ENCODE results near the gene CMC2. TPM values are rescaled to one million over a fixed set of nuclear protein-coding genes. Genes with fewer than 3 reads are reported as not detected.
A peak's percentile ranks its signal among the peaks of the same experiment; 100 is the strongest.

The CMC2 gene
- total RNA-seq, 4 donors from 2014 or later: 29.7 to 78.1 (median 41.9) TPM

GRCh38 chr16:80962879-80963278 lies 43.8 kb downstream of the CMC2 start:
- Histone ChIP-seq H3K4me3 (no peak overlapping the region), H3K27me3 (no peaks in the 10 kb centered on the region), H3K9me3 (peaks cover 0 to 27% (median 13%) of the 10 kb centered on the region in 4 donors), H3K4me1 (no peaks in the 10 kb centered on the region), H3K27ac (replicated peaks in 1 of 4) (no peak overlapping the region), H3K36me3 (no peaks in the 10 kb centered on the region)
- DNase-seq (ENCODE audit: extremely low spot score): no peak
- WGBS: 77% methylated on average over 2 of the region's 2 CpGs
- TF ChIP-seq POLR2AphosphoS5 (IDR thresholded peaks at IDR 0.05): no peak
- no peak for TF ChIP-seq POLR2A (IDR thresholded peaks at IDR 0.05; ENCODE audit: low read depth)
- no peak for TF ChIP-seq CTCF (IDR thresholded peaks at IDR 0.05)
- no peak for TF ChIP-seq EP300 (IDR thresholded peaks at IDR 0.05)
- intact Hi-C loops (cut with DNase I): no loop called here

- H3K4me1 ChIP-seq: no peaks in the 10 kb centered on the region
- TF ChIP-seq POLR2AphosphoS5 (IDR thresholded peaks at IDR 0.05) (no peak), CTCF (IDR thresholded peaks at IDR 0.05) (no peak)
- DNase-seq (ENCODE audit: extremely low spot score): no peak
- no peak overlapping the region for H3K4me3 ChIP-seq
- H3K27ac ChIP-seq (replicated peaks in 1 of 4): no peak overlapping the region
- no peaks in the 10 kb centered on the region for H3K27me3 ChIP-seq
- H3K9me3 ChIP-seq: peaks cover 0 to 41% (median 20%) of the 10 kb centered on the region in 4 donors
- no peaks in the 10 kb centered on the region for H3K36me3 ChIP-seq
- intact Hi-C loops (cut with DNase I): no loop called here
These were observed 48.4 kb downstream of the CMC2 start for GRCh38 chr16:80958284-80958683.

DNA sequence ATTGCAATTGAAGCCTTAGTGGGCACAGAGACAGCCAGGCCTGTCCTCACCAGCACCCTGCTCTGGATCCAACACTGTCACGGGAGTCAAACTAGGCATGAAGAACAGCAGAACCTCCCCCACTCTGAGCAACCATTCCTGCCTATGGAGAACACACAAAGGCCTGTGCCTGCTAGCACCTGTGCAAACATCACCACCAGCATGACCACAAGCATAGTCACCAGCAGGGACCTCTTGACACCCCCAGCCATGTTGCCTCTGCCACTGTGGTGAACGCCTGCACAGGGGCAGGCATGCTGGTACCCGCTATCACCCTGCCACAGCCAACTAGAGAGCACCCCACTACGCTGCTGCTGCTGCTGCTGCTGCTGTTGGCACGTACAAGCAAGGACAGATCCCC lies 51.7 kb downstream of the CMC2 start:
- intact Hi-C loops (cut with DNase I): no loop called here
- peak; percentile 50 for DNase-seq (ENCODE audit: extremely low spot score)
- Histone ChIP-seq H3K27me3 (no peaks in the 10 kb centered on the region), H3K27ac (replicated peaks in 1 of 4) (no peak overlapping the region), H3K9me3 (peaks cover 0 to 33% (median 20%) of the 10 kb centered on the region in 4 donors), H3K4me3 (no peak overlapping the region), H3K4me1 (no peaks in the 10 kb centered on the region), H3K36me3 (no peaks in the 10 kb centered on the region)
- 88% methylated on average over 4 of the region's 5 CpGs for WGBS
- TF ChIP-seq EP300 (IDR thresholded peaks at IDR 0.05): no peak
- no peak for TF ChIP-seq CTCF (IDR thresholded peaks at IDR 0.05)
- no peak for TF ChIP-seq POLR2AphosphoS5 (IDR thresholded peaks at IDR 0.05)
- TF ChIP-seq POLR2A (IDR thresholded peaks at IDR 0.05; ENCODE audit: low read depth): no peak

GRCh38 chr16:80948886-80949493 lies 57.7 kb downstream of the CMC2 start:
- DNase-seq (ENCODE audit: extremely low spot score): peak; percentile 70
- Histone ChIP-seq H3K4me1 (peaks cover 0 to 8% (median 4%) of the 10 kb centered on the region in 4 donors), H3K27me3 (peaks cover 0 to 8% (median 0%) of the 10 kb centered on the region in 4 donors), H3K9me3 (no peaks in the 10 kb centered on the region), H3K4me3 (no peak overlapping the region), H3K27ac (replicated peaks in 1 of 4) (no peak overlapping the region), H3K36me3 (no peaks in the 10 kb centered on the region)
- intact Hi-C loops (cut with DNase I): no loop called here
- WGBS: 35% methylated on average over 4 of the region's 7 CpGs
- TF ChIP-seq CTCF (IDR thresholded peaks at IDR 0.05) (peak; percentile 44 to 57 (median 47)), EP300 (IDR thresholded peaks at IDR 0.05) (no peak)

Measured in esophagus muscularis mucosa (tissue), 4 donors.